Measurements from ENCODE around the gene CBFA2T3.
"Not testable (repeated sequence)": the region's sequence is repeated elsewhere in the genome, so short reads cannot be mapped to it uniquely, and the experiment has no call there.

The CBFA2T3 gene

DNA sequence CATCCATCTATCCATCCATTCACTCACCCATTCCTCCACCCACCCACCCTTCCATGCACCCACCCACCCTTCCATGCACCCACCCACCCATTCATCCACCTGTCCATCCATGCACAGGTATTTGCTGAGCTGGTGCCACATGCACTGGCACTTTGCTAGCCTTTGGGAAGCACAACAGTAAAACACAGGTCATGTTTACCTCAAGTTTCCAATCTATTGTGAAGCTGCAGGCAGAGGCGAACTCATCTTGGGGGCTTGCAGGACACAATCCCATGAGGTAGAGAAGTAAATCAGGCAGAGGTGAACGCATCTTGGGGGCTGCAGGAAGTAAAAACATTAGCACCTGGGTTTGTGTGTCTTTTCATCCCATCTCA is 35.6 kb upstream of the CBFA2T3 start:
- Histone ChIP-seq H3K9ac (no peak overlapping the region), H3K27ac (no peak overlapping the region)
- TF ChIP-seq, protein P1, sequence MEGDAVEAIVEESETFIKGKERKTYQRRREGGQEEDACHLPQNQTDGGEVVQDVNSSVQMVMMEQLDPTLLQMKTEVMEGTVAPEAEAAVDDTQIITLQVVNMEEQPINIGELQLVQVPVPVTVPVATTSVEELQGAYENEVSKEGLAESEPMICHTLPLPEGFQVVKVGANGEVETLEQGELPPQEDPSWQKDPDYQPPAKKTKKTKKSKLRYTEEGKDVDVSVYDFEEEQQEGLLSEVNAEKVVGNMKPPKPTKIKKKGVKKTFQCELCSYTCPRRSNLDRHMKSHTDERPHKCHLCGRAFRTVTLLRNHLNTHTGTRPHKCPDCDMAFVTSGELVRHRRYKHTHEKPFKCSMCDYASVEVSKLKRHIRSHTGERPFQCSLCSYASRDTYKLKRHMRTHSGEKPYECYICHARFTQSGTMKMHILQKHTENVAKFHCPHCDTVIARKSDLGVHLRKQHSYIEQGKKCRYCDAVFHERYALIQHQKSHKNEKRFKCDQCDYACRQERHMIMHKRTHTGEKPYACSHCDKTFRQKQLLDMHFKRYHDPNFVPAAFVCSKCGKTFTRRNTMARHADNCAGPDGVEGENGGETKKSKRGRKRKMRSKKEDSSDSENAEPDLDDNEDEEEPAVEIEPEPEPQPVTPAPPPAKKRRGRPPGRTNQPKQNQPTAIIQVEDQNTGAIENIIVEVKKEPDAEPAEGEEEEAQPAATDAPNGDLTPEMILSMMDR (IDR thresholded peaks at IDR 0.05), result no peak

GRCh38 chr16:89011909-89012621 is 35.1 kb upstream of the CBFA2T3 start:
- Histone ChIP-seq H2AFZ (no peak overlapping the region), H3K4me1 (no peaks in the 10 kb centered on the region), H3K79me2 (no peaks in the 10 kb centered on the region), H3K9me3 (ENCODE audit: control insufficient read depth, low read length) (no peaks in the 10 kb centered on the region), H3K9ac (no peak overlapping the region), H3K36me3 (ENCODE audit: control insufficient read depth, insufficient read depth, low read length) (no peaks in the 10 kb centered on the region), H3K27me3 (ENCODE audit: control insufficient read depth, insufficient read depth, low read length) (no peaks in the 10 kb centered on the region), H3K4me2 (ENCODE audit: low read length) (no peak overlapping the region), H3K4me3 (ENCODE audit: low read depth, low read length) (no peak overlapping the region), H3K27ac (no peak overlapping the region)
- TF ChIP-seq, protein P1 (IDR thresholded peaks at IDR 0.05), result no peak

More for the DNA sequence above, 35.6 kb upstream of the CBFA2T3 start:
- H3K79me2 ChIP-seq, result no peaks in the 10 kb centered on the region
- no peak overlapping the region for H3K4me3 ChIP-seq (ENCODE audit: low read depth, low read length)
- H2AFZ ChIP-seq, result no peak overlapping the region
- H3K4me1 ChIP-seq, result no peaks in the 10 kb centered on the region
- H3K9me3 ChIP-seq (ENCODE audit: control insufficient read depth, low read length), result no peaks in the 10 kb centered on the region
- H3K4me2 ChIP-seq (ENCODE audit: low read length), result no peak overlapping the region
- no peaks in the 10 kb centered on the region for H3K36me3 ChIP-seq (ENCODE audit: control insufficient read depth, insufficient read depth, low read length)
- H3K27me3 ChIP-seq (ENCODE audit: control insufficient read depth, insufficient read depth, low read length), result no peaks in the 10 kb centered on the region

- Histone ChIP-seq H3K36me3 (ENCODE audit: control insufficient read depth, insufficient read depth, low read length) (no peaks in the 10 kb centered on the region), H3K27me3 (ENCODE audit: control insufficient read depth, insufficient read depth, low read length) (peaks cover 7% of the 10 kb centered on the region), H3K4me1 (no peaks in the 10 kb centered on the region), H3K4me2 (ENCODE audit: low read length) (no peak overlapping the region), H3K27ac (no peak overlapping the region), H3K4me3 (ENCODE audit: low read depth, low read length) (no peak overlapping the region), H3K9me3 (ENCODE audit: control insufficient read depth, low read length) (no peaks in the 10 kb centered on the region), H3K9ac (no peak overlapping the region), H2AFZ (no peak overlapping the region), H3K79me2 (no peaks in the 10 kb centered on the region)
- TF ChIP-seq, protein P1 (IDR thresholded peaks at IDR 0.05), result no peak
Measured at GRCh38 chr16:89010210-89010925, 33.4 kb upstream of the CBFA2T3 start.

GRCh38 chr16:89009343-89010209 is 32.6 kb upstream of the CBFA2T3 start:
- Histone ChIP-seq H3K79me2 (no peaks in the 10 kb centered on the region), H3K27ac (no peak overlapping the region), H3K9me3 (ENCODE audit: control insufficient read depth, low read length) (no peaks in the 10 kb centered on the region), H3K4me3 (ENCODE audit: low read depth, low read length) (no peak overlapping the region), H3K27me3 (ENCODE audit: control insufficient read depth, insufficient read depth, low read length) (peaks cover 7% of the 10 kb centered on the region), H3K4me2 (ENCODE audit: low read length) (no peak overlapping the region), H3K4me1 (no peaks in the 10 kb centered on the region), H3K36me3 (ENCODE audit: control insufficient read depth, insufficient read depth, low read length) (no peaks in the 10 kb centered on the region), H2AFZ (no peak overlapping the region), H3K9ac (no peak overlapping the region)
- TF ChIP-seq, protein P1 (IDR thresholded peaks at IDR 0.05), result no peak

DNA sequence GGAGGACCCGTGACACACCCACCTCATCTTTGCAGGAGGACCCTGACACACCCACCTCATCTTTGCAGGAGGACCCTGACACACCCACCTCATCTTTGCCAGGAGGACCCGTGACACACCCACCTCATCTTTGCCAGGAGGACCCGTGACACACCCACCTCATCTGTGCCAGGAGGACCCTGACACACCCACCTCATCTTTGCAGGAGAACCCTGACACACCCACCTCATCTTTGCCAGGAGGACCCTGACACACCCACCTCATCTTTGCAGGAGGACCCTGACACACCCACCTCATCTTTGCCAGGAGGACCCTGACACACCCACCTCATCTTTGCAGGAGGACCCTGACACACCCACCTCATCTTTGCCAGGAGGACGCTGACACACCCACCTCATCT is 31.8 kb upstream of the CBFA2T3 start:
- H2AFZ ChIP-seq; H3K36me3 ChIP-seq (ENCODE audit: control insufficient read depth, insufficient read depth, low read length); H3K4me3 ChIP-seq (ENCODE audit: low read depth, low read length); H3K27me3 ChIP-seq (ENCODE audit: control insufficient read depth, insufficient read depth, low read length); H3K9me3 ChIP-seq (ENCODE audit: control insufficient read depth, low read length); H3K27ac ChIP-seq; H3K9ac ChIP-seq; H3K4me2 ChIP-seq (ENCODE audit: low read length); H3K4me1 ChIP-seq; H3K79me2 ChIP-seq: not testable (repeated sequence)

Data from parathyroid adenoma (tissue), 2 donors.